K562 (cell line): ENCODE results near the gene FEV. TPM values are rescaled to one million over a fixed set of nuclear protein-coding genes. Genes with fewer than 3 reads are reported as not detected.

Experiments used
- ATAC-seq: fragments of 200-7000 bp; cut with Tn5 transposase; 3 replicates; pipeline ENCODE4 v1.9.1; 2020; ENCODE audit warnings: moderate library complexity
- BruUV-seq: library from RNA; stranded (reverse); fragments of 400-500 nt; replicated peaks from 2 replicates; lab custom pipeline; 2021; lab: Mats Ljungman, UMichigan
- CTCF ChIA-PET: fragments of 300-600 bp; formaldehyde crosslinking; extraction: SDS; loops from one replicate; lab custom pipeline; 2021; ENCODE audit warnings: low intra/inter-chr PET ratio; lab: Yijun Ruan, JAX
- POLR2A ChIA-PET: fragments of 300-600, 350-650 bp; sonication (Branson Sonifier 250); formaldehyde crosslinking; extraction: SDS; loops from one replicate; lab custom pipeline; 2021; ENCODE audit warnings: antibody characterized with exemption, inconsistent platforms; lab: Yijun Ruan, JAX
- DNase-seq, 4 experiments: peaks; one replicate each; pipeline versions ENCODE4 v3.0.0 to v3.0.0-alpha.2; 2011 to 2018; ENCODE audit warnings: low spot score in 3 of 4, mixed read lengths in 3 of 4; ENCODE audit errors: extremely low read depth in 1 of 4
- FAIRE-seq: peaks from 2 replicates; lab custom pipeline; 2011; peaks lifted over from hg19 to GRCh38; lab: Jason Lieb, UNC
- H2AFZ ChIP-seq: 2 replicates; pipeline ENCODE4 v1.6.0; 2011; ENCODE audit warnings: low read depth, low read length, control low read depth, inconsistent platforms
- H3K27ac ChIP-seq: fragments of 200-600 bp; 3 replicates; pipeline ENCODE4 v1.8.0; 2011; ENCODE audit warnings: low read depth, mild to moderate bottlenecking, control low read depth, inconsistent platforms, low read length, moderate library complexity, mixed read lengths; ENCODE audit errors: extremely low read depth
- H3K27me3 ChIP-seq, 2 experiments: fragments of 300-600 bp in 1 of 2; 2 replicates in 1 of 2; 3 replicates in 1 of 2; pipeline versions ENCODE4 v1.6.0 to v1.8.0; 2011; ENCODE audit warnings: inconsistent platforms in 2 of 2, low read length in 2 of 2, mild to moderate bottlenecking in 1 of 2, mixed read lengths in 1 of 2, moderate library complexity in 1 of 2; ENCODE audit not compliant: control insufficient read depth in 2 of 2, insufficient read depth in 2 of 2
- H3K36me3 ChIP-seq: fragments of 300-600 bp; 3 replicates; pipeline ENCODE4 v1.8.0; 2011; ENCODE audit warnings: mild to moderate bottlenecking, low read length, inconsistent platforms; ENCODE audit not compliant: control insufficient read depth, insufficient read depth
- H3K4me1 ChIP-seq, 2 experiments: fragments of 200-600 bp in 1 of 2; replicated peaks in 1 of 2; 2 replicates in 1 of 2; 3 replicates in 1 of 2; pipeline versions ENCODE4 v1.5.1 to v1.8.0; 2011; ENCODE audit warnings: inconsistent platforms in 2 of 2, low read length in 2 of 2, mild to moderate bottlenecking in 1 of 2, mixed read lengths in 1 of 2, moderate library complexity in 1 of 2; ENCODE audit not compliant: control insufficient read depth in 2 of 2, insufficient read depth in 2 of 2
- H3K4me2 ChIP-seq: 2 replicates; pipeline ENCODE4 v1.6.1; 2011; ENCODE audit warnings: low read length, control low read depth, inconsistent platforms, mixed read lengths; ENCODE audit not compliant: insufficient read depth
- H3K4me3 ChIP-seq: fragments of 200-600 bp; sonication (generic), shearing (Covaris generic); 2 replicates; pipeline ENCODE4 v1.5.1; 2016; ENCODE audit warnings: control low read depth, inconsistent platforms
- H3K79me2 ChIP-seq: fragments of 200-600 bp; 3 replicates; pipeline ENCODE4 v1.8.0; 2011; ENCODE audit warnings: low read length, inconsistent platforms; ENCODE audit not compliant: control insufficient read depth, insufficient read depth
- H3K9ac ChIP-seq, 2 experiments: 2 replicates each; pipeline versions ENCODE4 v1.6.0 to v1.6.1; 2011; ENCODE audit warnings: low read depth in 2 of 2, low read length in 2 of 2, control low read depth in 1 of 2, inconsistent platforms in 1 of 2, mild to moderate bottlenecking in 1 of 2, mixed read lengths in 1 of 2; ENCODE audit not compliant: insufficient read depth in 1 of 2
- H3K9me1 ChIP-seq: one replicate; pipeline ENCODE4 v1.6.0; 2011; ENCODE audit warnings: inconsistent platforms, mild to moderate bottlenecking, low read length, moderate library complexity; ENCODE audit not compliant: control insufficient read depth, insufficient read depth
- H3K9me3 ChIP-seq: replicated peaks from 2 replicates; pipeline ENCODE4 v1.5.1; 2011; ENCODE audit warnings: low read depth, low read length, inconsistent platforms; ENCODE audit not compliant: control insufficient read depth, insufficient read depth
- H4K20me1 ChIP-seq: replicated peaks from 2 replicates; pipeline ENCODE4 v1.6.1; 2011; ENCODE audit warnings: low read length, inconsistent platforms, mixed read lengths; ENCODE audit not compliant: control insufficient read depth, insufficient read depth
- ELF1 ChIP-seq: fragments of 200-800 bp; sonication (Bioruptor generic); IDR thresholded peaks from 2 replicates; pipeline ENCODE4 v1.6.1; 2016; ENCODE audit warnings: missing genetic modification characterization, missing compliant biosample characterization
- MBD2 ChIP-seq: sonication (generic); IDR thresholded peaks from 2 replicates; pipeline ENCODE4 v1.6.1; 2016; ENCODE audit warnings: low read depth, borderline replicate concordance
- MTA3 ChIP-seq: fragments of 450-650 bp; formaldehyde crosslinking; IDR thresholded peaks from 2 replicates; pipeline ENCODE4 v1.6.1; 2017; ENCODE audit warnings: mild to moderate bottlenecking, borderline replicate concordance
- PML ChIP-seq: IDR thresholded peaks from 2 replicates; pipeline ENCODE4 v1.6.1; 2012; ENCODE audit warnings: low read length, inconsistent platforms
- RUNX1 ChIP-seq: sonication (generic); IDR thresholded peaks from 2 replicates; pipeline ENCODE4 v1.6.1; 2016; ENCODE audit warnings: antibody characterized with exemption, low read depth
- SMAD3 ChIP-seq: fragments of 450-650 bp; formaldehyde crosslinking; conservative IDR thresholded peaks from 2 replicates; pipeline ENCODE4 v1.4.0; 2020; ENCODE audit warnings: mild to moderate bottlenecking
- TCF3 ChIP-seq: sonication (generic); formaldehyde crosslinking; IDR thresholded peaks from 2 replicates; pipeline ENCODE4 v1.4.0; 2020; ENCODE audit warnings: mild to moderate bottlenecking, missing genetic modification reagents
- ZFX ChIP-seq: sonication (generic); formaldehyde crosslinking; IDR thresholded peaks from 2 replicates; pipeline ENCODE4 v1.8.0; 2022; ENCODE audit warnings: mild to moderate bottlenecking, missing genetic modification reagents, moderate library complexity
- ZNF197 ChIP-seq: fragments of 200-800 bp; sonication (Bioruptor generic); IDR thresholded peaks from 2 replicates; pipeline ENCODE4 v1.6.1; 2016; ENCODE audit warnings: low read depth, missing genetic modification characterization, missing compliant biosample characterization
- ZNF316 ChIP-seq: fragments of 450-650 bp; IDR thresholded peaks from 2 replicates; pipeline ENCODE4 v1.6.1; 2016
- ZNF699 ChIP-seq: fragments of 250-450 bp; sonication (Bioruptor Pico); IDR thresholded peaks from 2 replicates; pipeline ENCODE4 v1.8.0; 2021; ENCODE audit warnings: mild to moderate bottlenecking, moderate library complexity; ENCODE audit not compliant: insufficient replicate concordance
- WGBS: fragments of 100-300 bp; shearing (Covaris generic); methylation state at CpG from one replicate; pipeline ENCODE4 v1.1.6; 2016; ENCODE audit warnings: low coverage, mixed read lengths; ENCODE audit not compliant: insufficient coverage; ENCODE audit errors: missing lambda C conversion rate; 5-methylcytosine and 5-hydroxymethylcytosine counted together
- in situ Hi-C: fragments of 300-500 bp; cut with MboI; formaldehyde crosslinking; loops from 4 replicates; pipeline ENCODE4 v1.15.0; 2018; ENCODE audit warnings: inconsistent platforms, mixed read lengths
- intact Hi-C: fragments of 100-400 bp; cut with micrococcal nuclease; formaldehyde crosslinking; loops from 2 replicates; pipeline ENCODE4 v1.14.2; 2022
- polyA plus RNA-seq, 8 experiments: library from polyadenylated mRNA; depleted of rRNA in 4 of 8; stranded (reverse) in 5 of 8; unstranded in 3 of 8; fragments of >200 nt; fragmentation: Nextera tagmentation in 2 of 8; fragmentation: Illumina TruSeq in 1 of 8; extraction: Ambion mirVana in 2 of 8; extraction: Trizol in 1 of 8; gene quantifications; 2 replicates each; pipeline versions ENCODE4 v1.2.1 to v1.2.3, GENCODE V29; 2011 to 2014; ENCODE audit warnings: inconsistent platforms in 1 of 8, missing spikeins in 1 of 8
- total RNA-seq, 7 experiments: library from RNA; depleted of rRNA in 6 of 7; stranded (reverse); fragments of >200 nt in 6 of 7; fragmentation: Illumina TruSeq in 2 of 7; extraction: Trizol in 2 of 7; gene quantifications; 2 replicates each; pipeline versions ENCODE4 v1.2.1 to v1.2.3, GENCODE V29; 2011 to 2021; ENCODE audit warnings: low replicate concordance in 1 of 7
- TF ChIP-seq, protein P1 (sequence below): fragments of 450-650 bp; formaldehyde crosslinking; IDR thresholded peaks from 2 replicates; pipeline ENCODE4 v1.4.0; 2020; ENCODE audit warnings: mild to moderate bottlenecking
- TF ChIP-seq, protein P2 (sequence below), 2 experiments: IDR thresholded peaks; 2 replicates each; pipeline ENCODE4 v1.6.1; 2012; ENCODE audit warnings: improper control_type of control experiment in 2 of 2, low read depth in 2 of 2, low read length in 2 of 2, borderline replicate concordance in 1 of 2
- TF ChIP-seq, protein P3 (sequence below): fragments of 450-650 bp; IDR thresholded peaks from 2 replicates; pipeline ENCODE4 v1.6.1; 2014; ENCODE audit warnings: low read depth, mild to moderate bottlenecking, moderate library complexity, borderline replicate concordance
- TF ChIP-seq, protein P4 (sequence below): sonication (generic); formaldehyde crosslinking; IDR thresholded peaks from 2 replicates; pipeline ENCODE4 v1.8.0; 2022; ENCODE audit warnings: mild to moderate bottlenecking, missing genetic modification reagents

FEV gene
- total and polyA plus RNA-seq, 9 of the 15 experiments (the other 6 are each of a cell fraction or from before 2014, with no cell fraction given), result 0.08 to 1.6 (median 0.62) TPM; not detected in 1

DNA sequence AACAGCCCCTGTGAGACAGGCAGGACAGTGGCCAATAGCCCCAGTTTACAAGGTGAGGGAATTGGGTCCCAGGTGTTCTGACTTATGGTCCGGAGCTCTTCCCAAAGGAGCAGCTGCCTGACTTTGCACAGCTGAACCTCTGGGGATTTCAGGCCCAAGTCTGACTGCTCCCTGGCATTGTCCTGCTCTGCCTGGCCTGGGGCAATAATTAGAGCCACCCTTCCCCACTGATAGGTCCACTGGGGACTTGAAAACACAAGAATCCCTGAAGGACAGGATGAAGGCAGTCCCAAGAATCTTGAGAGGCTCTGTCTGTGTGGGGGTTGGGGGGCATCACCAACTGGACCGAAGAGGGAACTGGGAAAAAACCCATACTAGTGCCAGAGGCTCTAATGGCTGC, 3.7 kb upstream of the FEV start (continued):
- TF ChIP-seq, protein P1, sequence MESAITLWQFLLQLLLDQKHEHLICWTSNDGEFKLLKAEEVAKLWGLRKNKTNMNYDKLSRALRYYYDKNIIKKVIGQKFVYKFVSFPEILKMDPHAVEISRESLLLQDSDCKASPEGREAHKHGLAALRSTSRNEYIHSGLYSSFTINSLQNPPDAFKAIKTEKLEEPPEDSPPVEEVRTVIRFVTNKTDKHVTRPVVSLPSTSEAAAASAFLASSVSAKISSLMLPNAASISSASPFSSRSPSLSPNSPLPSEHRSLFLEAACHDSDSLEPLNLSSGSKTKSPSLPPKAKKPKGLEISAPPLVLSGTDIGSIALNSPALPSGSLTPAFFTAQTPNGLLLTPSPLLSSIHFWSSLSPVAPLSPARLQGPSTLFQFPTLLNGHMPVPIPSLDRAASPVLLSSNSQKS (CRISPR knock-in tag), result no peak
- TF ChIP-seq ELF1 (tag) (no peak), ZNF316 (no peak)

DNA sequence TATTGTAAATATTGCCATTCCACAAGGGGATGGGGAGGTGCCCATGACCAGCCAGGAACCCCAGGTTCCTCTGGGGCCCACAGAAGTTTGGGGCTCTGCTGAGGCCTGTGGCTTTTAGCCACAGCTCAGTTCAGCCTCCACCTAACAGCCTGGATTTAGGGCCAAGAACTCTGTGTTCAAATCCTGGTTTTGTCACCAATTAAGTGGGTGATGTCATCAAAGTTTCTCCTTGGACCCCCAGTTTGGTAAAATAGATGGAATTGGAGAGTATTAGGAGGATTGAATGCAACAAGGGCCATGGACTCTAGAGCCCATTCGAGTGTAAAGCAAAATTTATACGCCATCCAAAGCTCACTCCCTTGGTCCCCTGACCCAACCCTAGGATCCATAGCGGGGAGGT, 3.2 kb upstream of the FEV start:
- POLR2A ChIA-PET, result interaction anchor here (0.7 kb wide), 1 partner anchor 231 kb away, joined by 5 read pairs; the partner anchor contains the start of gene ABCB6
- no peak for FAIRE-seq

More for the DNA sequence above, 3.2 kb upstream of the FEV start:
- Histone ChIP-seq H3K27me3 (peaks cover 0 to 30% of the 10 kb centered on the region in 2 experiments; a peak in 2 of 5 replicates), H2AFZ (no peak overlapping the region), H3K36me3 (no peaks in the 10 kb centered on the region), H3K4me2 (no peak overlapping the region), H3K9me1 (no peaks in the 10 kb centered on the region)
- WGBS, result 0% methylated on average over 3 of the region's 3 CpGs
- BruUV-seq, result no TSS peak
- no peak for TF ChIP-seq PML
- TF ChIP-seq, protein P2, sequence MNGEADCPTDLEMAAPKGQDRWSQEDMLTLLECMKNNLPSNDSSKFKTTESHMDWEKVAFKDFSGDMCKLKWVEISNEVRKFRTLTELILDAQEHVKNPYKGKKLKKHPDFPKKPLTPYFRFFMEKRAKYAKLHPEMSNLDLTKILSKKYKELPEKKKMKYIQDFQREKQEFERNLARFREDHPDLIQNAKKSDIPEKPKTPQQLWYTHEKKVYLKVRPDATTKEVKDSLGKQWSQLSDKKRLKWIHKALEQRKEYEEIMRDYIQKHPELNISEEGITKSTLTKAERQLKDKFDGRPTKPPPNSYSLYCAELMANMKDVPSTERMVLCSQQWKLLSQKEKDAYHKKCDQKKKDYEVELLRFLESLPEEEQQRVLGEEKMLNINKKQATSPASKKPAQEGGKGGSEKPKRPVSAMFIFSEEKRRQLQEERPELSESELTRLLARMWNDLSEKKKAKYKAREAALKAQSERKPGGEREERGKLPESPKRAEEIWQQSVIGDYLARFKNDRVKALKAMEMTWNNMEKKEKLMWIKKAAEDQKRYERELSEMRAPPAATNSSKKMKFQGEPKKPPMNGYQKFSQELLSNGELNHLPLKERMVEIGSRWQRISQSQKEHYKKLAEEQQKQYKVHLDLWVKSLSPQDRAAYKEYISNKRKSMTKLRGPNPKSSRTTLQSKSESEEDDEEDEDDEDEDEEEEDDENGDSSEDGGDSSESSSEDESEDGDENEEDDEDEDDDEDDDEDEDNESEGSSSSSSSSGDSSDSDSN (IDR thresholded peaks at IDR 0.05; ENCODE audit: borderline replicate concordance in 1 of 2, low read depth in 2 of 2, low read length in 2 of 2), result no peak
- no peak for TF ChIP-seq ZNF197 (CRISPR knock-in tag)
- TF ChIP-seq, protein P3, sequence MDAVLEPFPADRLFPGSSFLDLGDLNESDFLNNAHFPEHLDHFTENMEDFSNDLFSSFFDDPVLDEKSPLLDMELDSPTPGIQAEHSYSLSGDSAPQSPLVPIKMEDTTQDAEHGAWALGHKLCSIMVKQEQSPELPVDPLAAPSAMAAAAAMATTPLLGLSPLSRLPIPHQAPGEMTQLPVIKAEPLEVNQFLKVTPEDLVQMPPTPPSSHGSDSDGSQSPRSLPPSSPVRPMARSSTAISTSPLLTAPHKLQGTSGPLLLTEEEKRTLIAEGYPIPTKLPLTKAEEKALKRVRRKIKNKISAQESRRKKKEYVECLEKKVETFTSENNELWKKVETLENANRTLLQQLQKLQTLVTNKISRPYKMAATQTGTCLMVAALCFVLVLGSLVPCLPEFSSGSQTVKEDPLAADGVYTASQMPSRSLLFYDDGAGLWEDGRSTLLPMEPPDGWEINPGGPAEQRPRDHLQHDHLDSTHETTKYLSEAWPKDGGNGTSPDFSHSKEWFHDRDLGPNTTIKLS, result no peak
- TF ChIP-seq, protein P4, sequence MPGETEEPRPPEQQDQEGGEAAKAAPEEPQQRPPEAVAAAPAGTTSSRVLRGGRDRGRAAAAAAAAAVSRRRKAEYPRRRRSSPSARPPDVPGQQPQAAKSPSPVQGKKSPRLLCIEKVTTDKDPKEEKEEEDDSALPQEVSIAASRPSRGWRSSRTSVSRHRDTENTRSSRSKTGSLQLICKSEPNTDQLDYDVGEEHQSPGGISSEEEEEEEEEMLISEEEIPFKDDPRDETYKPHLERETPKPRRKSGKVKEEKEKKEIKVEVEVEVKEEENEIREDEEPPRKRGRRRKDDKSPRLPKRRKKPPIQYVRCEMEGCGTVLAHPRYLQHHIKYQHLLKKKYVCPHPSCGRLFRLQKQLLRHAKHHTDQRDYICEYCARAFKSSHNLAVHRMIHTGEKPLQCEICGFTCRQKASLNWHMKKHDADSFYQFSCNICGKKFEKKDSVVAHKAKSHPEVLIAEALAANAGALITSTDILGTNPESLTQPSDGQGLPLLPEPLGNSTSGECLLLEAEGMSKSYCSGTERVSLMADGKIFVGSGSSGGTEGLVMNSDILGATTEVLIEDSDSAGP (CRISPR knock-in tag), result no peak
- TF ChIP-seq ZFX (CRISPR knock-in tag), result no peak
- no peak for TF ChIP-seq SMAD3 (CRISPR knock-in tag)
- TF ChIP-seq RUNX1, result no peak
- no peak for TF ChIP-seq MBD2
- no peak for TF ChIP-seq TCF3
- no peak for TF ChIP-seq MTA3
- no peak for TF ChIP-seq ZNF699 (CRISPR knock-in tag)
- TF ChIP-seq, all 486 proteins: peak for 0
- intact Hi-C loops, result no loop called here
- H4K20me1 ChIP-seq, result no peaks in the 10 kb centered on the region
- H3K27ac ChIP-seq, result no peak overlapping the region
- peaks cover 3 to 24% of the 10 kb centered on the region in 2 experiments; a peak in 2 of 5 replicates for H3K4me1 ChIP-seq
- no peak overlapping the region for H3K9ac ChIP-seq
- in situ Hi-C loops, result no loop called here
- H3K79me2 ChIP-seq, result no peaks in the 10 kb centered on the region
- no peaks in the 10 kb centered on the region for H3K9me3 ChIP-seq
- CTCF ChIA-PET, result no interaction called here
- ATAC-seq (no peak), DNase-seq (no peak)
- H3K4me3 ChIP-seq, result no peak overlapping the region
